Suprapubic skin (tissue), 4 donors: ENCODE data around the gene AZU1. TPM values are rescaled to one million over a fixed set of nuclear protein-coding genes. Genes with fewer than 3 reads are reported as not detected.

Experiments used
- DNase-seq, 2 donors: peaks; one replicate each; pipeline ENCODE4 v3.0.0-alpha.2; 2019; ENCODE audit warnings: low spot score in 2 of 2
- H3K27ac ChIP-seq: fragments of 200-600 bp; sonication (generic); one replicate; pipeline ENCODE4 v1.5.1; 2019
- H3K27me3 ChIP-seq: fragments of 200-600 bp; sonication (generic); one replicate; pipeline ENCODE4 v1.5.1; 2019
- H3K36me3 ChIP-seq: fragments of 200-600 bp; sonication (generic); one replicate; pipeline ENCODE4 v1.5.1; 2019
- H3K4me1 ChIP-seq: fragments of 200-600 bp; sonication (generic); one replicate; pipeline ENCODE4 v1.5.1; 2019
- H3K4me3 ChIP-seq: fragments of 200-600 bp; sonication (generic); one replicate; pipeline ENCODE4 v1.5.1; 2019; ENCODE audit warnings: mild to moderate bottlenecking
- H3K9me3 ChIP-seq: fragments of 200-600 bp; sonication (generic); one replicate; pipeline ENCODE4 v1.5.1; 2019
- EP300 ChIP-seq: sonication (generic); formaldehyde crosslinking; IDR thresholded peaks from one replicate; pipeline ENCODE4 v1.6.1; 2017; ENCODE audit warnings: antibody characterized with exemption
- POLR2A ChIP-seq, 2 donors: fragments of 450-650 bp; IDR thresholded peaks; one replicate each; pipeline ENCODE4 v1.6.1; 2017; ENCODE audit warnings: antibody characterized with exemption in 2 of 2, mild to moderate bottlenecking in 2 of 2, moderate library complexity in 2 of 2
- POLR2AphosphoS5 ChIP-seq, 3 donors: sonication (generic); formaldehyde crosslinking; IDR thresholded peaks; one replicate each; pipeline ENCODE4 v1.6.1; 2017; ENCODE audit warnings: antibody characterized with exemption in 3 of 3
- WGBS: methylation state at CpG from one replicate; pipeline ENCODE4 v1.1.5; 2018; 5-methylcytosine and 5-hydroxymethylcytosine counted together
- total RNA-seq, 4 donors: library from RNA; depleted of rRNA; stranded (reverse); fragments of >200 nt; gene quantifications; one replicate each; pipeline ENCODE4 v1.1.0, GENCODE V29; 2016
- TF ChIP-seq, protein P1 (sequence below), 2 donors: fragments of 200-600 bp in 1 of 2; fragments of 450-650 bp in 1 of 2; sonication (generic) in 1 of 2; IDR thresholded peaks; one replicate each; pipeline ENCODE4 v1.5.1; 2016 to 2019; ENCODE audit warnings: antibody characterized with exemption in 2 of 2, mild to moderate bottlenecking in 1 of 2, moderate library complexity in 1 of 2

The AZU1 gene
- total RNA-seq, 4 donors from 2014 or later, result 0.79 TPM; not detected in 3

DNA sequence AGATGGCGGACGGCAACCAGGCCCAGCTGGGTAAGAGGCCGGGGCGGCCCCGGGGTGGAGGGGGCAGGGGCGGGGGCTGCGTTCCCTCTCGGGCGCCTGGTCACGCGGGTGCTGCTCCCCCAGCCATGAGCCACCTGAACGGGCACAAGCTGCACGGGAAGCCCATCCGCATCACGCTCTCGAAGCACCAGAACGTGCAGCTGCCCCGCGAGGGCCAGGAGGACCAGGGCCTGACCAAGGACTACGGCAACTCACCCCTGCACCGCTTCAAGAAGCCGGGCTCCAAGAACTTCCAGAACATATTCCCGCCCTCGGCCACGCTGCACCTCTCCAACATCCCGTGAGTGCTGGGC lies 19.2 kb upstream of the AZU1 start:
- no peaks in the 10 kb centered on the region for H3K9me3 ChIP-seq
- H3K4me1 ChIP-seq, result peaks cover 1% of the 10 kb centered on the region
- no peaks in the 10 kb centered on the region for H3K27me3 ChIP-seq
- no peak for DNase-seq
- peaks cover 98% of the 10 kb centered on the region for H3K36me3 ChIP-seq
- 93% methylated on average over 6 of the region's 26 CpGs for WGBS
- no peak overlapping the region for H3K4me3 ChIP-seq
- TF ChIP-seq, protein P1, sequence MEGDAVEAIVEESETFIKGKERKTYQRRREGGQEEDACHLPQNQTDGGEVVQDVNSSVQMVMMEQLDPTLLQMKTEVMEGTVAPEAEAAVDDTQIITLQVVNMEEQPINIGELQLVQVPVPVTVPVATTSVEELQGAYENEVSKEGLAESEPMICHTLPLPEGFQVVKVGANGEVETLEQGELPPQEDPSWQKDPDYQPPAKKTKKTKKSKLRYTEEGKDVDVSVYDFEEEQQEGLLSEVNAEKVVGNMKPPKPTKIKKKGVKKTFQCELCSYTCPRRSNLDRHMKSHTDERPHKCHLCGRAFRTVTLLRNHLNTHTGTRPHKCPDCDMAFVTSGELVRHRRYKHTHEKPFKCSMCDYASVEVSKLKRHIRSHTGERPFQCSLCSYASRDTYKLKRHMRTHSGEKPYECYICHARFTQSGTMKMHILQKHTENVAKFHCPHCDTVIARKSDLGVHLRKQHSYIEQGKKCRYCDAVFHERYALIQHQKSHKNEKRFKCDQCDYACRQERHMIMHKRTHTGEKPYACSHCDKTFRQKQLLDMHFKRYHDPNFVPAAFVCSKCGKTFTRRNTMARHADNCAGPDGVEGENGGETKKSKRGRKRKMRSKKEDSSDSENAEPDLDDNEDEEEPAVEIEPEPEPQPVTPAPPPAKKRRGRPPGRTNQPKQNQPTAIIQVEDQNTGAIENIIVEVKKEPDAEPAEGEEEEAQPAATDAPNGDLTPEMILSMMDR (IDR thresholded peaks at IDR 0.05), result no peak
- TF ChIP-seq POLR2AphosphoS5 (IDR thresholded peaks at IDR 0.05) (no peak), POLR2A (IDR thresholded peaks at IDR 0.05) (no peak), EP300 (no peak)
- no peak overlapping the region for H3K27ac ChIP-seq

DNA sequence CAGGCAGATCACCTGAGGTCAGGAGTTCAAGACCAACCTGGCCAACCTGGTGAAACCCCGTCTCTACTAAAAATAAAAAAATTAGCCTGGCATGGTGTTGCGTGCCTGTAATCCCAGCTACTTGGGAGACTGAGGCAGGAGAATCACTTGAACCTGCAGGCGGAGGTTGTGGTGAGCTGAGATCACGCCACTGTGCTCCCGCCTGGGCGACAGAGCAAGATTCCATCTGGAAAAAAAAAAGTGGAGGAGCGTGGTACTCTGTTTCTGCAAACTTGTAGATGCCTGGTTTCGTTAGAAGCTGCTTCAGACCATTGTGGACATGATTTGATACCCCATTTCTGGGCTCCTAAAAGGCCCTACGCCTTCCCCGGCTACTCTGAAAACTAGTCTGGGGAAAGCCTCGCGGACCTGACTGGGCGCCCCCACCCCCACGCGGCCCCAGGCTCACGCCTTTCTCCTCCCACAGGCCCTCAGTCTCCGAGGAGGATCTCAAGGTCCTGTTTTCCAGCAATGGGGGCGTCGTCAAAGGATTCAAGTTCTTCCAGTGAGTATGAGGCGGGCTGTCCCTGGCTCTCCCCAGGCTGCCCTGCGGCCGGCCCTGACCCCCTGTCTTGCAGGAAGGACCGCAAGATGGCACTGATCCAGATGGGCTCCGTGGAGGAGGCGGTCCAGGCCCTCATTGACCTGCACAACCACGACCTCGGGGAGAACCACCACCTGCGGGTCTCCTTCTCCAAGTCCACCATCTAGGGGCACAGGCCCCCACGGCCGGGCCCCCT lies 17.4 kb upstream of the AZU1 start:
- Histone ChIP-seq H3K4me1 (no peaks in the 10 kb centered on the region), H3K27me3 (no peaks in the 10 kb centered on the region), H3K27ac (no peak overlapping the region), H3K9me3 (no peaks in the 10 kb centered on the region), H3K4me3 (no peak overlapping the region), H3K36me3 (peaks cover 81% of the 10 kb centered on the region)
- TF ChIP-seq POLR2A (IDR thresholded peaks at IDR 0.05) (no peak), POLR2AphosphoS5 (IDR thresholded peaks at IDR 0.05) (no peak), EP300 (no peak)
- TF ChIP-seq, protein P1 (IDR thresholded peaks at IDR 0.05), result no peak
- no peak for DNase-seq
- 87% methylated on average over 25 of the region's 30 CpGs for WGBS

DNA sequence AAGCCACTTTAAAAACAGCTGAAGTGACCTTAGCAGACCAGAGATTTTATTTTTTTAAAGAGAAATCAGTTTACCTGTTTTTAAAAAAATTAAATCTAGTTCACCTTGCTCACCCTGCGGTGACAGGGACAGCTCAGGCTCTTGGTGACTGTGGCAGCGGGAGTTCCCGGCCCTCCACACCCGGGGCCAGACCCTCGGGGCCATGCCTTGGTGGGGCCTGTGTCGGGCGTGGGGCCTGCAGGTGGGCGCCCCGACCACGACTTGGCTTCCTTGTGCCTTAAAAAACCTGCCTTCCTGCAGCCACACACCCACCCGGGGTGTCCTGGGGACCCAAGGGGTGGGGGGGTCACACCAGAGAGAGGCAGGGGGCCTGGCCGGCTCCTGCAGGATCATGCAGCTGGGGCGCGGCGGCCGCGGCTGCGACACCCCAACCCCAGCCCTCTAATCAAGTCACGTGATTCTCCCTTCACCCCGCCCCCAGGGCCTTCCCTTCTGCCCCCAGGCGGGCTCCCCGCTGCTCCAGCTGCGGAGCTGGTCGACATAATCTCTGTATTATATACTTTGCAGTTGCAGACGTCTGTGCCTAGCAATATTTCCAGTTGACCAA lies 16.7 kb upstream of the AZU1 start:
- no peak for DNase-seq
- TF ChIP-seq EP300, result no peak
- TF ChIP-seq, protein P1 (IDR thresholded peaks at IDR 0.05), result no peak
- TF ChIP-seq POLR2A (IDR thresholded peaks at IDR 0.05), result no peak
- no peak for TF ChIP-seq POLR2AphosphoS5 (IDR thresholded peaks at IDR 0.05)
- H3K27me3 ChIP-seq, result no peaks in the 10 kb centered on the region
- H3K36me3 ChIP-seq, result peaks cover 74% of the 10 kb centered on the region
- 77% methylated on average over 20 of the region's 25 CpGs for WGBS
- no peaks in the 10 kb centered on the region for H3K4me1 ChIP-seq
- H3K9me3 ChIP-seq, result no peaks in the 10 kb centered on the region
- no peak overlapping the region for H3K27ac ChIP-seq
- H3K4me3 ChIP-seq, result no peak overlapping the region

DNA sequence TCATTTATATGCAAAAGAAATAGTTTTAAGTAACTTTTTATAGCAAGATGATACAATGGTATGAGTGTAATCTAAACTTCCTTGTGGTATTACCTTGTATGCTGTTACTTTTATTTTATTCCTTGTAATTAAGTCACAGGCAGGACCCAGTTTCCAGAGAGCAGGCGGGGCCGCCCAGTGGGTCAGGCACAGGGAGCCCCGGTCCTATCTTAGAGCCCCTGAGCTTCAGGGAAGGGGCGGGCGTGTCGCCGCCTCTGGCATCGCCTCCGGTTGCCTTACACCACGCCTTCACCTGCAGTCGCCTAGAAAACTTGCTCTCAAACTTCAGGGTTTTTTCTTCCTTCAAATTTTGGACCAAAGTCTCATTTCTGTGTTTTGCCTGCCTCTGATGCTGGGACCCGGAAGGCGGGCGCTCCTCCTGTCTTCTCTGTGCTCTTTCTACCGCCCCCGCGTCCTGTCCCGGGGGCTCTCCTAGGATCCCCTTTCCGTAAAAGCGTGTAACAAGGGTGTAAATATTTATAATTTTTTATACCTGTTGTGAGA lies 16.1 kb upstream of the AZU1 start:
- 93% methylated on average over 20 of the region's 20 CpGs for WGBS
- TF ChIP-seq POLR2AphosphoS5 (IDR thresholded peaks at IDR 0.05), result no peak
- no peak for TF ChIP-seq POLR2A (IDR thresholded peaks at IDR 0.05)
- TF ChIP-seq EP300, result no peak
- TF ChIP-seq, protein P1 (IDR thresholded peaks at IDR 0.05), result no peak
- Histone ChIP-seq H3K4me3 (no peak overlapping the region), H3K36me3 (peaks cover 68% of the 10 kb centered on the region), H3K9me3 (no peaks in the 10 kb centered on the region), H3K4me1 (no peaks in the 10 kb centered on the region), H3K27ac (no peak overlapping the region), H3K27me3 (no peaks in the 10 kb centered on the region)
- DNase-seq, result no peak

DNA sequence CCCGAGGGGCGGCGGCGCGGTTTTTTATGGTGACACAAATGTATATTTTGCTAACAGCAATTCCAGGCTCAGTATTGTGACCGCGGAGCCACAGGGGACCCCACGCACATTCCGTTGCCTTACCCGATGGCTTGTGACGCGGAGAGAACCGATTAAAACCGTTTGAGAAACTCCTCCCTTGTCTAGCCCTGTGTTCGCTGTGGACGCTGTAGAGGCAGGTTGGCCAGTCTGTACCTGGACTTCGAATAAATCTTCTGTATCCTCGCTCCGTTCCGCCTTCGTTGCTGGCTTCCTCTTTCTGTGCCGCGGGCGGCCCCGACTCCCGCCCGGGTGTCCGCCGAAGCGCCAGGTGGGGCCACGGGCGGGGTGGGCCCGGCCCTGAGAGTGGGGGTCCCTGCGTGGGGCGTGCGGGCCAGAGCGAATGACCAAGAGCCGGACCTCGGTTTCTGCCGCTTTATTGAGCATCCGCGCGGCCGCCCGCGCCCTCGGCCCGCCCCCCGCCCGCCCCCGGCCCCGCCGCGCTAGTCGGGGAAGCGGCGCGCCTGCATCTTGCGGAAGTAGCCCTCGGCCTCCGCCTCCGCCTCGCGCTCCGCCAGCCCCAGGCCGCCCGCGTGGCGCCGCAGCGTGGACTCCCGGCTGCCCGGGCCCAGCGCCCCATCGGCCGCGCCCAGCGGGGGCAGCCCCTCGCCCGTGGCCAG lies 15.4 kb upstream of the AZU1 start:
- H3K4me1 ChIP-seq, result no peaks in the 10 kb centered on the region
- no peaks in the 10 kb centered on the region for H3K27me3 ChIP-seq
- H3K4me3 ChIP-seq, result no peak overlapping the region
- H3K27ac ChIP-seq, result no peak overlapping the region
- no peak for TF ChIP-seq POLR2A (IDR thresholded peaks at IDR 0.05)
- TF ChIP-seq EP300, result no peak
- TF ChIP-seq POLR2AphosphoS5 (IDR thresholded peaks at IDR 0.05), result no peak
- TF ChIP-seq, protein P1 (IDR thresholded peaks at IDR 0.05), result no peak
- DNase-seq, result no peak
- no peaks in the 10 kb centered on the region for H3K9me3 ChIP-seq
- peaks cover 62% of the 10 kb centered on the region for H3K36me3 ChIP-seq
- WGBS, result 91% methylated on average over 41 of the region's 80 CpGs
